IPS-15b (cell line): ENCODE data around the gene NTPCR.

Experiments
- H3K27me3 ChIP-seq: one replicate; pipeline ENCODE4 v1.6.1; 2013; ENCODE audit warnings: low read length; ENCODE audit not compliant: control insufficient read depth, insufficient read depth
- H3K36me3 ChIP-seq: one replicate; pipeline ENCODE4 v1.6.1; 2013; ENCODE audit warnings: low read length; ENCODE audit not compliant: control insufficient read depth, insufficient read depth
- H3K4me1 ChIP-seq: one replicate; pipeline ENCODE4 v1.6.1; 2013; ENCODE audit warnings: mild to moderate bottlenecking, low read length; ENCODE audit not compliant: control insufficient read depth, insufficient read depth
- H3K4me3 ChIP-seq: one replicate; pipeline ENCODE4 v1.5.1; 2013; ENCODE audit warnings: low read depth, low read length
- H3K9ac ChIP-seq: one replicate; pipeline ENCODE4 v1.6.1; 2013; ENCODE audit warnings: low read depth, mild to moderate bottlenecking, low read length
- H3K9me3 ChIP-seq: one replicate; pipeline ENCODE4 v1.6.1; 2013; ENCODE audit warnings: mild to moderate bottlenecking, low read length; ENCODE audit not compliant: control insufficient read depth, insufficient read depth

NTPCR gene

GRCh38 chr1:232983375-232983774 is 33.0 kb downstream of the NTPCR start:
- H3K27me3 ChIP-seq, result no peaks in the 10 kb centered on the region
- H3K9me3 ChIP-seq, result no peaks in the 10 kb centered on the region
- H3K36me3 ChIP-seq, result no peaks in the 10 kb centered on the region
- no peaks in the 10 kb centered on the region for H3K4me1 ChIP-seq
- H3K4me3 ChIP-seq, result no peak overlapping the region
- H3K9ac ChIP-seq, result no peak overlapping the region

- Histone ChIP-seq H3K27me3 (no peaks in the 10 kb centered on the region), H3K9ac (no peak overlapping the region), H3K9me3 (no peaks in the 10 kb centered on the region), H3K4me3 (no peak overlapping the region), H3K36me3 (no peaks in the 10 kb centered on the region), H3K4me1 (no peaks in the 10 kb centered on the region)
These were observed 33.6 kb downstream of the NTPCR start for GRCh38 chr1:232983817-232984567.

- H3K4me3 ChIP-seq, result no peak overlapping the region
- no peaks in the 10 kb centered on the region for H3K36me3 ChIP-seq
- no peak overlapping the region for H3K9ac ChIP-seq
- H3K4me1 ChIP-seq, result no peaks in the 10 kb centered on the region
- H3K27me3 ChIP-seq, result no peaks in the 10 kb centered on the region
- no peaks in the 10 kb centered on the region for H3K9me3 ChIP-seq
These were observed 34.4 kb downstream of the NTPCR start for GRCh38 chr1:232984577-232985425.

- Histone ChIP-seq H3K36me3 (no peaks in the 10 kb centered on the region), H3K27me3 (no peaks in the 10 kb centered on the region), H3K9ac (no peak overlapping the region), H3K4me3 (no peak overlapping the region), H3K9me3 (no peaks in the 10 kb centered on the region), H3K4me1 (no peaks in the 10 kb centered on the region)
These were observed 35.6 kb downstream of the NTPCR start for GRCh38 chr1:232985882-232986526.

- no peaks in the 10 kb centered on the region for H3K27me3 ChIP-seq
- no peaks in the 10 kb centered on the region for H3K4me1 ChIP-seq
- no peaks in the 10 kb centered on the region for H3K36me3 ChIP-seq
- no peaks in the 10 kb centered on the region for H3K9me3 ChIP-seq
- no peak overlapping the region for H3K4me3 ChIP-seq
- H3K9ac ChIP-seq, result no peak overlapping the region
These were observed 36.1 kb downstream of the NTPCR start for GRCh38 chr1:232986527-232986922.

- no peaks in the 10 kb centered on the region for H3K36me3 ChIP-seq
- H3K9ac ChIP-seq, result no peak overlapping the region
- H3K4me3 ChIP-seq, result no peak overlapping the region
- H3K4me1 ChIP-seq, result no peaks in the 10 kb centered on the region
- H3K9me3 ChIP-seq, result no peaks in the 10 kb centered on the region
- H3K27me3 ChIP-seq, result no peaks in the 10 kb centered on the region
These were observed 36.8 kb downstream of the NTPCR start for GRCh38 chr1:232987046-232987773.

GRCh38 chr1:232987774-232988140 is 37.3 kb downstream of the NTPCR start:
- no peaks in the 10 kb centered on the region for H3K9me3 ChIP-seq
- no peak overlapping the region for H3K4me3 ChIP-seq
- no peaks in the 10 kb centered on the region for H3K36me3 ChIP-seq
- H3K27me3 ChIP-seq, result no peaks in the 10 kb centered on the region
- no peak overlapping the region for H3K9ac ChIP-seq
- no peaks in the 10 kb centered on the region for H3K4me1 ChIP-seq

GRCh38 chr1:232988572-232989040 is 38.2 kb downstream of the NTPCR start:
- no peaks in the 10 kb centered on the region for H3K36me3 ChIP-seq
- H3K9ac ChIP-seq, result no peak overlapping the region

GRCh38 chr1:232990176-232991128 is 40.0 kb downstream of the NTPCR start:
- Histone ChIP-seq H3K9ac (no peak overlapping the region), H3K36me3 (peaks cover 2% of the 10 kb centered on the region), H3K4me3 (no peak overlapping the region), H3K9me3 (no peaks in the 10 kb centered on the region), H3K27me3 (no peaks in the 10 kb centered on the region), H3K4me1 (no peaks in the 10 kb centered on the region)

More at GRCh38 chr1:232988572-232989040, 38.2 kb downstream of the NTPCR start:
- H3K9me3 ChIP-seq, result no peaks in the 10 kb centered on the region
- no peaks in the 10 kb centered on the region for H3K27me3 ChIP-seq
- no peak overlapping the region for H3K4me3 ChIP-seq
- H3K4me1 ChIP-seq, result no peaks in the 10 kb centered on the region

- H3K4me3 ChIP-seq, result no peak overlapping the region
- H3K4me1 ChIP-seq, result no peaks in the 10 kb centered on the region
- peaks cover 2% of the 10 kb centered on the region for H3K36me3 ChIP-seq
- no peaks in the 10 kb centered on the region for H3K27me3 ChIP-seq
- no peaks in the 10 kb centered on the region for H3K9me3 ChIP-seq
- H3K9ac ChIP-seq, result no peak overlapping the region
These were observed 40.8 kb downstream of the NTPCR start for GRCh38 chr1:232991238-232991637.
